CD4-positive, alpha-beta T cell treated with Interleukin-4 for 4 hours (primary cell): ENCODE measurements around the gene DDT.
"Not testable (repeated sequence)": the region's sequence is repeated elsewhere in the genome, so short reads cannot be mapped to it uniquely, and the experiment has no call there.

Experiments
- DNase-seq: peaks from one replicate; pipeline ENCODE4 v3.0.0-alpha.2; 2020

The DDT gene

DNA sequence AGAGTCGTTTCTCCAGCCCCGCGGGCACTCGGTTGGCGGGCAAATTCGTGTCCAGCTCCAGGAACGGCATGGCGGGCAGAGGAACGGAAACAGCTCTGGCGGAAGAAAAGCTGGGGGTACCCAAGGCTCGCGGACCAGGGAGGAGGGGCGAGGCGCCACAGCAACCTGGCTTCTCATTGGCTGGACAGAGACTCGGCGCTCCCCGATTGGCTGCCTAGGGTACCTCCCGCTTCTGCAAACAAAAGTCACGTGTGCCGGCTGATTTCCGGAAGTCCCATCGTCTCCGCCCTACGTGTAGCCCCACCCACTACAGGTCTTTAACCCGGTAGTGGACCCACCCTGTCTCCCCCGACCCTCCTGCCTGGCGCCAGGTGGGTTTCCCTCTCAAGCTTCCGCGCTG is at the start of gene DDT:
DDT (minus strand) TSS at position 97 of the 400 bp plus-strand sequence; CDS start at position 70, 27 bp downstream.
- DNase-seq = not testable (repeated sequence)

DNA sequence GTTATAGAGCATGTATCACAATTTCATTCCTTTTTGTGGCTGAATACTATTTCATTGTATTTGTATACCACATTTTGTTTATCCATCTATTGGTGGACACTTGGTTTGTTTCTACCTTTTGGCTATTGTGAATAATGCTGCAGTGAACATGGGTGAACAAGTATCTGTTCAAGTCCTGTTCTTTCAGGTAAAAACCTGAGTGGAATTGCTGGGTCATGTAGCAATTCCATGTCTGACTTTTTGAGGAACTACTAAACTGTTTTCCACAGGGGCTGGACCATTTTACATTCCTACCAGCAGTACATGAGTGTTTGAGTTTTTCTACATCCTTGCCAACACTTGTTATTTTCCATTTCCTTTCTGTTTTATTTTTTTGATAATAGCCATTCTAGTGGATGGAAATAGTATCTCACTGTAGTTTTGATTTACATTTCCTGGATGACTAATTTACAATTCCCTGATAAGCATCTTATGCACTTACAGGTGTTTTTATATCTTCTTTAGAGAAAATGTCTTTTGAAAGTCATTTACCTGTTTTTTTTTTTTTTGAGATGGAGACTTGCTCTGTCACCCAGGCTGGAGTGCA is 49.1 kb upstream of the DDT start:
- DNase-seq = peak; percentile 13

DNA sequence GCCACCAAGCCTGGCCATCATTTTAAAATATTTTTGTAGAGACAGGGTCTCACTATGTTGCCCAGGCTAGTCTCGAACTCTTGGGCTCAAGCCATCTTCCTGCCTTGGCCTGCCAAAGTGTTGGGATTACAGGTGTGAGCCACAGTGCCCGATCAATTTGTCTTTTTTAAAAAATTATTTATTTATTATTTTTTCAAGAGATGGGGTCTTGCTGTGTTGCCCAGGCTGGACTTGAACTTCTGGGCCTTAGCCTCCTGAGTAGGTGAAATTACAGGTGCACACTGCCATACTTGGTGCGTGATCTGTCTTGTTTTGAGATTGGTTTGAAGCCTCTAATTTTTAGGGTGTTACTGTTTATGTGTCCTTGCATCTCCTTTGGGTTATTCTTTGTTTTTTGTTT is 47.1 kb upstream of the DDT start:
- DNase-seq = no peak

DNA sequence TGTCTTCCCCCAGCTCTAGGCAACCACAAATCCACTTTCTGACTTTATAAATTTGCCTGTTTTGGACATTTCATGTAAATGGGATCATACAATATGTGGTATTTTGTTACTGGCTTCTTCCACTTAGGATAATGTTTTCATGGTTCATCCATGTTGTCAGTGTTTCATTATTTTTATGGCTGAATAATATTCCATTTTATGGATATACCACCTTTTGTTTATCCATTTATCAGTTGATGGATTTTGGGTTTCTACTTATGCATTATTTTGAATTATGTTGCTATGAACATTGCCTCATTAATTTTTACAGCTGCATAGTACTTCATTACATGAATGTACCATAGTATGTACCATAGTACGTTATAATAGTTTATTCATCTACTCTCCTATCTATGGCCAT is 41.9 kb upstream of the DDT start:
- no peak for DNase-seq

DNA sequence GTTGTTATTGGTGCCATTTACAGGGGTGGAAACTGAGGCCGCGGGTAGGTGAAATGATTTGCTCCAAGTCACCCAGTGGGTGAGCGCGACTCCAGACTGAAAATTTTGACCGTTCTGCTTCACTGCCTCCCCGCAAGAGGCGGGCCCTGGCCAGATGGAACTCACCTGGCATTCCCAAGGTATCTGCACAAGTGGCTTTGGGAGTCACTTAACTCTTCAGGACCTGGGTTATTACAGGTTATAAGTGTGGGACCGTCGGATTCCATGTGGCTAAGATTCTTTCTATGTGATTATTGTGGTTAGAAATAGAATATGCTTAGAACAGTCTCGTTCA is 37.5 kb upstream of the DDT start:
- DNase-seq = no peak

DNA sequence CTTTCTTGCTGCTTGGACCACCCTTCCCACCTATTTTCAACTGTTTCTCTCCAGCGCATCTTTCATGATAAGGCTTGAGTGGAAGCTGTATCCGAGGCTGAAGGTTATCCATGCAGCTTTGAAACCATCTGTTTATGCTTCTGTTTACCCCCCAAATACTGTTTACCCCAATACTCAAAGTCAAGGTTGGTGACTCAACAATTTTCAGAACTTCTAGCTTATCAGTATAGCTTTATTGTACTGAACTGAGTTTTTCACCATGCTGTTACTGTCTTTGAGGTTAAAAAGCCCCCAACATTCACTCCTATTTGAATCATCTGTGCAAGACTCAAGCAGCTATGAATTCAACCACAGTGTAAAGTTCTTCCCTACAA is 35.8 kb upstream of the DDT start:
- no peak for DNase-seq

DNA sequence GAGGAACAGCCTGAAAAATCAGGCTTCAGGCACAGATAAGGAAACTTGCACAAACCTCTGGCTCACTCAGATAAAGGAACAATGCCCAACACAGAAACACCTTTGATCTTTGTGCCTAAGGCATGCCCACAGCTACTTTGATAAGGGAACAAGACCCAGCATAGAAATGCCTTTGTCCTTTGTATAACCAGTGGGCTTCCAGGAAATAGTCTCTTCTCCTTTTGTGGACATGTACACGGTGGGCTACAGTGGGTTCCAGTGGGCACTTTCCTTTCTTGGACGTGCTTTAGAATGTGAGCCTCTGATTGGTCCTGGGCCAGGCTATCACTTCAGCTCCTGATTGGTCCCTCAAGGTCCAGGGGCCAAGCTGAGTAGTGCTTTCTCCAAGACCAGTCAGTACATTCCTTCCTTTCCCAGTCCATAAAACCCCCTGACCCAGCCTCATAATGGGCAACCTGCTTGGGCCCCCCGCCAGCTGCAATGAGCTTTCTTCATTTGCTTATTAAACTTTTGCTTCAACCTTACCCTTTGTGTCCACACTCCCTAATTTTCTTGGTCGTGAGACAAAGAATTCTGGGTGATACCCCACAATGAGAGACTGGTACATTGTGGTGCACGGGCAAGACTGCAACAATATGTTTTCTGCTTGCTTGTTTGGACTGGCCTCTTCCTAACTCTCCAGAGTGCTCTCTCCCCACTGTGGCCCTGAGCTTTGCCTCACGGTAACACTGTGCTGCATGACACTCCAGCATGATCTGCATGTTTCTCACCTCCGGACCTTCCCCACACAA is 35.2 kb upstream of the DDT start:
- DNase-seq = no peak

DNA sequence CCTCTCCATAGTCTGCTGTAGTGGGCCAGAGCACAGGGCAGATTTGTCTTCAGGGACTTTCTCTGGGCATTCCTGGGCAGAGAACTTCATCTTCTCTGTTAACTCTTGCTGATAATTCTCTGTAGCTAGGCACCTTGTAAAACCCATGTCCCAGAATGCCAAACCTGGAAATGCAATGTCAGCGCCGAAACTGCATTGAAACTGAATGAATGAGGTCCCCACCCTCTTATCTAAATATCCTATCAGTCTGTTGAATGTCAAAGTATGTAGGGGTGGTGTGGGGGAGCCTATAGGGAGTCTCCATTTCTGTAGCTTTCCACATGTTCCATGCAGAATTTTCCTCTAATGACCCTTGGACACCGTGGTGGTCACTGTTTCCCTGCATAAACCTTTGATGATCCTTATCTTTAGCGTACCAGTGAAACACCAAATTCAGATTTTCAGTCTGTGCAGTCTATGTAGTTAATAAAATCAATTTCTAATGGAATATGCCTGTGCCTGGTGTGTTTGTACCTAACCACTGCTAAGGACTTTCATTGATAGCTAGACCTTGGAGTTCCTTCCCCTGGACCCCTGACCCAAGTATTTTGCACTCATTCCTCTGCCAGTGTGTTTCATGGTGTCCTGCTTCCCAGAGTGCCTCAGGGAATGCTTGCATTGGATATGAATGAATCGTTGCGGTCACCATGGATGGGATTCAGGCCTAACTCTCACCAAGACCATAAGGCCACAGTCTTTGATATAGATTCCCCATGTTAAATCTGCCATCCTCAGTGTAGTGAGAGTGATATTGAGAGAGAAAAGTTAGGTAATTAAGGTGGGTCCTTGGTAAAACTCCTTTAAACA is 34.4 kb upstream of the DDT start:
- DNase-seq = no peak

DNA sequence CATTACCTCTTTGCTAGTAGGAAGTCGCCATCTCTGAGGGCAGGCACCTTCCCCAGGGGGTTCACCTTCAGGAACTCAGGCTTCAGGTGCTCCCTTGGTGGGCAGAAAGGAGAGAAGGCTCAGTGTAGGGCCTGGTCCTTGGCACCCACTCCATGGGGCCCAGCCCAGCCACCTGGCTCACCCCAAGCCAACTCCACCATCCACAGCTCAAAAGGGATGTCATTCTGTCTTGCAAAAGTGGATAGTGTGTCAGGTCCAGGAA is 33.7 kb upstream of the DDT start:
- DNase-seq = no peak

DNA sequence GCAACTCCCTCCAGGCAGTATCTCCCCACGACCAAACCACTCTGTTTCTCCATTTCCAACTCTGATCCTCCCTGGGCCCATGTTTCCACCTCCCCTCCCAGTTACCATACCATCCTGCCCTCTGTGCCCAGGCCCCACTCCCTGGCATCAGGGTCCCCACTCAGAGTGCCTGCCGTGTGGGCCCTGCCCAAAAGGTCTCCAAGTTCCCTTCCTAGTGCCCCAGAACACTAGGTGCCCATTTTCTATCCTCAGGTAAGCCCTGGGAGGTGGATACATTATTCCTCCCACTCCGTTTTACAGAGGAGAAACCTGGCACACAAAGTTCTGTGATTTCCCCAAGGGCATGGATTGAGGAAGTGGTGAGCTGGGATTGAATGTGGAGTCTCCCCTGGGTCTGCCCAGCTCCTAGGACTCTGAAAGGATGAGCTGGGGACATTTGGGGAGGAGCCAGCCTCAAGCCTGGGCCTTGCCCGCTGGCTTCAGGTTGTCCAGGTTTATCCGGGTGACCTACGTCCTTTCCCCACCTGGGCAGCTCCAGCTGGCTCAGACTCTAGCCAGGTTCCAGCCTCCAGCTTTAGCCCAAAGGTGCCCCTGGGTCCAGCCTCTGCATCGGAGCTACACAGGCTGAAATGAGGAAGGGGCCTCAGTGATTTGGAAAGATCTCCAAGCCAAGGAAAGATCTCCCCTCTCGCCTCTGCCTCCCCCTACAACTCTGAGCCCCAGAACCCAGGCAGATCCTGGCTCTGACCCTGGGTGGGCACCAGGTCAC is 33.2 kb upstream of the DDT start:
- DNase-seq = no peak

DNA sequence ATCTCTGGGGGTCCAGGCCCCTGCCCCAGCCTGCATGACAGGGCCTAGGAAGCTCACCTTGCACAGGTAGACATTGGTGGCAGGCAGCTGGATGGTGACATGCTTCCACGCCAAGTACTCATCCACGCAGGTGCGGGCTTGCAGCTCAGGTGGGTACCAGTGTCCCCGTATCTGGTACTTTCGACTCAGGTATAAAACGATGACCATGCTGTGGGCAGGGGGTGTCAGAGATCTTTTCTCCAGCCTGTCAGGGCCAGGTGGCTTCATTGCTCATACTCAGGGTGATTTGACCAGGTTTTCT is 32.6 kb upstream of the DDT start:
- DNase-seq = no peak

DNA sequence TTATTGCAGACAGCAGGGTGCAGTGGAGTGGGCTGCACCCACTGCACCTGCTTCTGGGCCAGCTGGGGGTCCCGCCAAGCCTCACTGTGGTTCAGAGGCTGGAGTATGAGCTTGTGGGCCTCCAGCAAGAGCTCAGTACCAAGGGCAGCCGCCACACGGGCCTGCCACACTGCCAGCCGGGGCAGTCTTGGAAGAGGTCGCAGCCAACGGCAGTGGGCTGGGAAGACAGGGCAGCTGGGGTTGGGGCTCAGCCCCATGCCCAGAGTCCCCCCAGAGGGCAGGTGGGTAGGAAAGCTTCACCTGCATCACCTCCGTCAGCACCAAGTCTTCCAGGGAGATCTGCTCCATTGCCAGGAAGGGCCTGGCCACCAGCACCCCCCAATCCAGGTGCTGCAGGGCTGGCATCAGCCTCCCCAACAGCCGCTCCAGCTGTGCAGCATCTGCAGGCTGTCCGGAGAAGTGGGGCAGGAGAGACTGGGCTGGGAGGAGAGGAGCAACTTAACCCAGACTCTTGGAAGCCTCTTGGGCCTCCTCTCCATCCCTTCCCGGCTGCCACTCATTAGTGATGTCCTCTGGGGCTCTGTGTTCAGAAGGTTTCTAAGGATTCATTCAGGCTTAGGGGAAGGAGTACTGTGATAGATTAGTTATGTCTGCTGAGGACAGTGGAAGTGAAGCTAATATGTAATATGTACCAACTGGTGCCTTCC is 32.1 kb upstream of the DDT start:
- no peak for DNase-seq

DNA sequence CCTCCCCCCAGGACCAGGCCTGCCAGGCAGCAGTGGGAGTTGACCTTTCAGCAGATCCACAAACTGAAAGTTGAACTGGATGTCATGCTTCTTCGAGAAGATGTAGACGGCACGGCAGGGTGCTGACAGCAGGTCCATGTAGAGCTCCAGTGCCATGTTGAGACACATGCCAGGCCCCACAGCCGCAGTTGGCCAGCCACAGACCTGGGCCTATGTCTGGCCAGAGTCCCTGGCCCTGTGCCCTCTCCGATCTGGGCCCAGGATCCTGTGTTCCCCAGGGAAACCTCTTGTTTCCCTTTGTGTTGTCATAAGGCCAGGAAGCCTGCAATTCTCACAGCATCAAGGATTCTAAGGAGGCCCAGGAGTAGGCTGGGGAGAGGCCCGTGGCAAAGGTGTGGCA is 31.0 kb upstream of the DDT start, which contains the start of gene GSTT4:
GSTT4 (minus strand) TSS at position 253 of the 400 bp plus-strand sequence; CDS start at position 156, 97 bp downstream.
- DNase-seq = no peak

DNA sequence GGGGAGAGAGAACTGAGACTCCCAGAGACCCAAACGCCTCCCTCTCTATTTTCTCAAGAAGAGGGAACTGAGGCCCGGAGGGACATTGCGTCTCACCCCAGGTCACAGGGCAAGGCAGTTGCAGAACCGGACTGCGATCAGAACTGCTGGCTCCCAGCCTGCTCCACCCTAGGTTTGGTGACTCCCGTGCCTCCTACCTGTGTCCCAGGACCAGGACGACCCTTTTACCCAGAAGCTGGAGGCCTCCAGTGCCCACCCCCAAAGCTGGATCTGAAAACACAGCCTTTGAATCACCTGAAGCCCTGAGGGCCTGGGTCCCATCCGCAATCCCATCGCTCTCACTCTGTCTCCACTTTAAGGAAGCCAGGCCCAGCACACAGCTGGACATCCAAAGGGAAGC is 29.6 kb upstream of the DDT start:
- DNase-seq = no peak

DNA sequence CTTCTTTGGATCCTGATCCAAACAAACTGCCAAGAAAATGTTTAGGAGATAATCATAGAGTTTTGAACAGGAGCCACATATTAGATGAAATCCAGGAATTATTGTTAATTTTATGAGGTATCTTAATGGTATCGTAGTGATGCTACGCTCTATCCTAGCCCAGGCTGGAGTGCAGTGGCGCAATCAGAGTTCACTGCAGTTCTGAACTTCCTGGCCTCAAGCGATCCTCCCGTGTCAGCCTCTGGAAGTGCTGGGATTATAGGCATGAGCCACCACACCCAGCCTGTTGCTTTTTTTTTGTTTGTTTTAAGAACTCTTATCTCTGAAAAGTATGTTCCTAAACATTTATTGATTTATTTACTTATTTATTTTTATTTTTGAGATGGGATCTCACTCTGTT is 28.6 kb upstream of the DDT start:
- no peak for DNase-seq

DNA sequence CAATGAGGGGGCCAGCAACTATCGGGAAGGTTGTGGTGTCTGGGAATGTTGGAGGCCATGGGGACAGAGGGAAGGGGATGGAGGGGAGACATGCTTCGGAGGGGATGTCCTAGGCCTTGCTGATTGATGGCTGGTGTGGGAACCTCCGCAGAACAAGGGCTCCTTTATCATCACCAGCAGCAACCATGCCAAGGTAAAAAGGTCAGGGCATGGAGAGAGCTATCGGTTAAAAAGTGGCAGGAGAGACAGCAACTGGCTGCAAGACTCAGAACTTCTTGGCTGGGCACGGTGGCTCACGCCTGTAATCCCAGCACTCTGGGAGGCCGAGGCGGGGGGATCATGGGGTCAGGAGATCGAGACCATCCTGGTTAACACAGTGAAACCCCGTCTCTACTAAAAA is 28.0 kb upstream of the DDT start:
- DNase-seq = no peak

DNA sequence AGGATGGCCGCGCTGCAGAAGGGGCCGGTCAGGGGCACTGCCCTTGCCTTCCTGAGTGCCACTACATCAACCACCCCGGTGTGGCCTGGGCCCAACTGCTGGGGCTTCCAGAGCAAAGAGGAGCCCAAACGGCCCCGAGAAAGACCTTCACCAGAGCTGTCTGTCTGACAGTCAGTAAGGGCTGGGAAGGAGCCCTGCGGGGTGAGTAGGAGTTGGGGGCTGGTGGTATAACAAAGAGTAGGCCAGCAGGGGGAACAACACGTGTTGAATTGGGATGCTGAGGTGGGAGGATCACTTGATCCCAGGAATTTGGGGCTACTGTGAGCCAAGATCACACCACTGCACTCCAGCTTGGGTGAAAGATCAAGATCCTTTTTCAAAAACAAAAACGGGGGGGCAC is 27.1 kb upstream of the DDT start:
- no peak for DNase-seq

DNA sequence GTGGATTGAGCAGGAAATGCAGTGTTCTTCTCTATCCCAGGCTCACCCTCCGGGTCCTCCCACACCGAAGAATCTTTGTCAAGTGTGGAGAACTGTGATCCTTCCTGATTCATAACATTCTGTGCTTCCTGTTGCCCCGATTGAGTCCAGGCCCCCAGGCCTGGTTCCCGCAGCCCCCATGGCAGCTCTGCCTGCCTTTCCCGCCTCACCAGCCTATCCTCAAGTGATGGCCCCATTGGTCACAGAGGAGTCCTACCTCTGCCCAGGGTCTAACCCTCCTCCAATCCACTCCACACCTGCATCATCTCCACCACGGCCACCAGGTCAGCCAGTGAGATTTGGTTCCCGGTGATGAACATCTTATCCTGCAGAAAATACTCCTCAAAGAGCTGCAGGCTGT is 25.5 kb upstream of the DDT start:
- DNase-seq = not testable (repeated sequence)

DNA sequence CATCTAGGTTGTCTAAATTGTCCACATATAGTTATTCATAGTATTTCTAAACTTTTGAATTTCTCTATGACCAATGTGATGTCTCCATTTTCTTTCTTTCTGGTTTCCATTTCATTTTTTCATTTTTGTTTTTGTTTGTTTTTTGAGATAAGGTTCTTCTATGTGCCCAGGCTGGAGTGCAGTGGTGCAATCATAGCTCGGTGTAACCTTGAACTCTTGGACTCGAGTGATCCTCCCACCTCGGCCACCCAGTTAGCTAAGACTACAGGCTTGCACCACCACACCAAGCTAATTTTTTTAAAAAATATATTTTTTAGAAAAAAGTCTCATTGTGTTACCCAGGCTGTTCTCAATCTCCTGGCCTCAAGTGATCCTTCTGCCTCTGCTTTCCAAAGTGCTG is 22.9 kb upstream of the DDT start:
- no peak for DNase-seq

DNA sequence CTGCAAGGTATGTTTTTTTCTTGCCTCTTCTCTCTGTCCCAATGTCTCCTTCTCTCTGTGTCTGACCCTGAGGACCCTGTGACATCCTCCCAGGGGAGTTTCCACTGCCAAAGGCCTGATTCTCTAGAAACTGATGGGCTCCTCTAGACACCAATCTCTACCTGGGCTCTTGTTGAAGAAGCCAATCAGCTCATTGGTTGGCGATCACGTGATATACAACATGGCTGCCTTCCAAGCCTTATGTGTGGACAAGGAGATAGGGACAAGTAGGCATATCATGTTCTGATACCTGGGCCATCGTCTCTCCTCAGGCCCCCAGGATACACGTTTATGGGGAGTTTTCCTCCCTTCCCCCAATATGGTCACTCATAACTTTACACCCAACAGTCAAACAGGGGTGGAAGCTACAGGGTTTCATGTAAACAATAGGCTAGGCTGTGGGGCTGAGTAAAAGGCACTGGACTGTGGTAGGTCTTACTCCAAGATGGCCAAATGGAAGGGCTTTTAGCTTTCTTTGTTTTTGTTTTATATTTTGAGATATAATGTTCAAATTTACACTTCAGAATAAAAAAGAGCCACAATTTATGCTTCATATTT is 19.4 kb upstream of the DDT start:
- not testable (repeated sequence) for DNase-seq

DNA sequence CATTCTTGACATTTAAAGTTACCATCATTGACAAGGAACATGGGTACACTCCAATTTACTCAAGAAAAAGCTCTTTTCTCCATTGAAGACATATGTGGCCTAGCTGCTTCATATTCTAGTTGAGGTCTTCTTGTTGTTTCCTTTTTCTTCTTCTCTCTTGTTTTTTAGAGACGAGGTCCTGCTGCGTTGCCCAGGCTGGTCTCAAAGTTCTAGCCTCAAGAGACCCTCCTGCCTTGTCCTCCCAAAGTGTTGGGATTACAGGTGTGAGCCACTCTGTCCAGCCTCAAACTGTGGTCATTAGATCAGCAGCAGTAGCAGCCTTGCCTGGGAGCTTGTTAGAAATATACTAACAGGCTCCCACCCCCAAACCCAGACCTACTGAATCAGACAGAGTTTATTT is 18.8 kb upstream of the DDT start:
- not testable (repeated sequence) for DNase-seq

DNA sequence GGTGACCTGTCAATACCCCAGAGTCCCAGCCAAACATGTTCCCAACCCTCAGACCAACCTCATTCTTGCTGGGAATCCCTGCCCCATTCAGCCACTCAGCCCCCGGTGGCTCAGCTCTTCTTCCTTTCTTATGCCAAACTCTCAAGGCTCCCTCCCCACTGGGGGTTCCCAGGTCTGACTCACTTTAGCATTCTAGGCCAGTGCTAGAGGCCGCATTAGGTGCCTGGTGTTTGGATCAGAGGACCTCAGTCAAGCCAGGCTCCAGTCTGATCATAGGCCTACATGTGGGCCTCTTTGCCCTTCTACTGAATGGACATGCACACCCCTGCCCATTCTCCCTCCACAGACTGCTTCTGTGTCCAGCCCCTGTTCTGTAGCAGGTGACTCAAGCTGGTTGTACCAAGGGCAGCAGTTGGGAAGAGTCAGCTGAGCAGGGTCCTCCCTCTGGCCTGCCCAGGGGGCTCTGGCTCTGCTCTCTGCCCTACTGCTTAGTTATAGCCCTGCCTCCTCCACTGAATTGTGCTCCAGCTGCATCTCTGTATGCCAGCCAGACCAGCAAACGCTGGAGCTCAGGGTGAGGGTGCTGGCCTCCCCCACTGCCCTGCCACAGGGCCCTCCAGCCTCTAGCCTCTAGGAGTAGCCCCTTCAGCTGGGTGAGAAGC is 15.5 kb upstream of the DDT start:
- not testable (repeated sequence) for DNase-seq
